HG03565 (cell line): ENCODE results near the gene TBCA.

ENCODE experiments used
- ATAC-seq: cut with Tn5 transposase; IDR thresholded peaks from one replicate; pipeline ENCODE4 v1.9.1; 2021; ENCODE audit warnings: mild to moderate bottlenecking, moderate library complexity; ENCODE audit not compliant: unreplicated experiment

TBCA gene

GRCh38 chr5:77775790-77776553, at the start of gene TBCA:
Gene TBCA, minus strand, starts transcription at chr5:77776339. Its CDS starts 82 bp downstream, at chr5:77776257.
- peak; percentile 90 for ATAC-seq

GRCh38 chr5:77824981-77825380, 48.8 kb upstream of the TBCA start:
- no peak for ATAC-seq

- no peak for ATAC-seq
These were observed 40.5 kb upstream of the TBCA start for GRCh38 chr5:77816686-77817085.

- no peak for ATAC-seq
These were observed 36.9 kb upstream of the TBCA start for GRCh38 chr5:77812926-77813589.

GRCh38 chr5:77806213-77806843, 30.2 kb upstream of the TBCA start:
- no peak for ATAC-seq

- ATAC-seq = no peak
These were observed 22.3 kb upstream of the TBCA start for GRCh38 chr5:77798456-77798855.

- no peak for ATAC-seq
These were observed 21.0 kb upstream of the TBCA start for GRCh38 chr5:77797136-77797535.

GRCh38 chr5:77795846-77796245, 19.7 kb upstream of the TBCA start:
- no peak for ATAC-seq

- ATAC-seq = no peak
These were observed 19.1 kb upstream of the TBCA start for GRCh38 chr5:77795268-77795667.

GRCh38 chr5:77791926-77792325, 15.8 kb upstream of the TBCA start:
- no peak for ATAC-seq

- no peak for ATAC-seq
These were observed 15.2 kb upstream of the TBCA start for GRCh38 chr5:77791356-77791755.

GRCh38 chr5:77785229-77785628, 9.1 kb upstream of the TBCA start:
- no peak for ATAC-seq

GRCh38 chr5:77784735-77785134, 8.6 kb upstream of the TBCA start:
- ATAC-seq = no peak

GRCh38 chr5:77781076-77781475, 4.9 kb upstream of the TBCA start:
- no peak for ATAC-seq

- ATAC-seq = no peak
These were observed 2.8 kb upstream of the TBCA start for GRCh38 chr5:77778881-77779438.

GRCh38 chr5:77778398-77778797, 2.3 kb upstream of the TBCA start:
- ATAC-seq = no peak

- no peak for ATAC-seq
These were observed 1.8 kb upstream of the TBCA start for GRCh38 chr5:77777911-77778310.

- no peak for ATAC-seq
These were observed 1.2 kb upstream of the TBCA start for GRCh38 chr5:77777281-77777892.

GRCh38 chr5:77776554-77777206, 541 bp upstream of the TBCA start:
- no peak for ATAC-seq

GRCh38 chr5:77774981-77775789, 954 bp downstream of the TBCA start:
- no peak for ATAC-seq
